HL-60 (cell line): ENCODE measurements around the gene DSCAML1.

ENCODE experiments used
- GABPA ChIP-seq: IDR thresholded peaks from 2 replicates; pipeline ENCODE4 v1.6.1; 2012; ENCODE audit warnings: low read depth
- POLR2AphosphoS5 ChIP-seq: IDR thresholded peaks from 2 replicates; pipeline ENCODE4 v1.6.1; 2012; ENCODE audit warnings: low read depth
- SPI1 ChIP-seq: IDR thresholded peaks from 2 replicates; pipeline ENCODE4 v1.6.1; 2012; ENCODE audit warnings: low read depth, mild to moderate bottlenecking, borderline replicate concordance
- TF ChIP-seq, protein P1 (sequence below): IDR thresholded peaks from one replicate; pipeline ENCODE4 v1.5.1; 2011; ENCODE audit warnings: low read length, control low read depth, inconsistent platforms; ENCODE audit not compliant: insufficient read depth
- TF ChIP-seq, protein P2 (sequence below): IDR thresholded peaks from 2 replicates; pipeline ENCODE4 v1.6.1; 2012; ENCODE audit warnings: low read depth; ENCODE audit not compliant: insufficient replicate concordance

DNA sequence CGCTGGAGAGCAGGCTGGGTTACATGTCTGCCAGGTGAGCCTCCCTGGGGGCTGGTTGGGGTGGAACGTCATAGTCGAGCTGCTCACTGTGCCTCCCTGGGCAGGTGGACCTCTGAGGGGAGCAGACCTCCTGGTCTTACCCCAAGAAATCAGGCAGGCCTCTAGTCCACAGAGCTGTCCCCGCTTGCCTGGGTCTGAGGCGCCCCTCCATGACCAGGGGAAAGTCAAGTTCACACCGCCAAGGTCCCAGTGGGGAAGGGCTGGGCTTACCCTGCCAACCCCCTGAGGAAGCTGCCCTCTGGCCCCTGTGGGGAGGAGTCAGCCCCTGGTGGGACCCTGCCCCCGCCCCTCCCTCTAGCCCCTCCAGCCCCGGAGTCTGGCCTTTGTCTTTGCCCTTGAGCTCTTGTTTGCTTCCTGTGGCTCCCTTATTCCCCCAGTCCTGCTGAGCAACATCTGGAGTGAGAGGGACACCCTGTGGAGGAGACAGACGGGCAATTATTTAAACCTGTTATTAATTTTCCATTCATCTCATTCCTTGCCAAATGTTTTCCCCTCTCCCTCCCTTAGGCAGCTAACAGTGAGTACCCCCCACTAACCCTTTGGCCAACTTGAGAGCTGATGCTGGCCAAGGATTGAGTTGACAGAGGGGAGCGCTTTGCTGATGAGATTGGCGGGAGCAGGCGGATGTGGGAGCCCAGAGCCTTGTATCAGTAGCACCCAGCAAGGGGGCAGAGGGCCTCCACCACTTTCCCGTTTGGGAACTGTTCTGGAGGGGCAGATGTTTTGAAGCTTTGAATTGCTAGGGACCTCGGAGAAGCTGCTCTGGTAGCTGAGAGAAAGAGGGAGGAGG, 385.9 kb downstream of the DSCAML1 start:
- TF ChIP-seq, protein P1, sequence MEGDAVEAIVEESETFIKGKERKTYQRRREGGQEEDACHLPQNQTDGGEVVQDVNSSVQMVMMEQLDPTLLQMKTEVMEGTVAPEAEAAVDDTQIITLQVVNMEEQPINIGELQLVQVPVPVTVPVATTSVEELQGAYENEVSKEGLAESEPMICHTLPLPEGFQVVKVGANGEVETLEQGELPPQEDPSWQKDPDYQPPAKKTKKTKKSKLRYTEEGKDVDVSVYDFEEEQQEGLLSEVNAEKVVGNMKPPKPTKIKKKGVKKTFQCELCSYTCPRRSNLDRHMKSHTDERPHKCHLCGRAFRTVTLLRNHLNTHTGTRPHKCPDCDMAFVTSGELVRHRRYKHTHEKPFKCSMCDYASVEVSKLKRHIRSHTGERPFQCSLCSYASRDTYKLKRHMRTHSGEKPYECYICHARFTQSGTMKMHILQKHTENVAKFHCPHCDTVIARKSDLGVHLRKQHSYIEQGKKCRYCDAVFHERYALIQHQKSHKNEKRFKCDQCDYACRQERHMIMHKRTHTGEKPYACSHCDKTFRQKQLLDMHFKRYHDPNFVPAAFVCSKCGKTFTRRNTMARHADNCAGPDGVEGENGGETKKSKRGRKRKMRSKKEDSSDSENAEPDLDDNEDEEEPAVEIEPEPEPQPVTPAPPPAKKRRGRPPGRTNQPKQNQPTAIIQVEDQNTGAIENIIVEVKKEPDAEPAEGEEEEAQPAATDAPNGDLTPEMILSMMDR = no peak
- no peak for TF ChIP-seq GABPA
- TF ChIP-seq POLR2AphosphoS5 = no peak
- TF ChIP-seq, protein P2, sequence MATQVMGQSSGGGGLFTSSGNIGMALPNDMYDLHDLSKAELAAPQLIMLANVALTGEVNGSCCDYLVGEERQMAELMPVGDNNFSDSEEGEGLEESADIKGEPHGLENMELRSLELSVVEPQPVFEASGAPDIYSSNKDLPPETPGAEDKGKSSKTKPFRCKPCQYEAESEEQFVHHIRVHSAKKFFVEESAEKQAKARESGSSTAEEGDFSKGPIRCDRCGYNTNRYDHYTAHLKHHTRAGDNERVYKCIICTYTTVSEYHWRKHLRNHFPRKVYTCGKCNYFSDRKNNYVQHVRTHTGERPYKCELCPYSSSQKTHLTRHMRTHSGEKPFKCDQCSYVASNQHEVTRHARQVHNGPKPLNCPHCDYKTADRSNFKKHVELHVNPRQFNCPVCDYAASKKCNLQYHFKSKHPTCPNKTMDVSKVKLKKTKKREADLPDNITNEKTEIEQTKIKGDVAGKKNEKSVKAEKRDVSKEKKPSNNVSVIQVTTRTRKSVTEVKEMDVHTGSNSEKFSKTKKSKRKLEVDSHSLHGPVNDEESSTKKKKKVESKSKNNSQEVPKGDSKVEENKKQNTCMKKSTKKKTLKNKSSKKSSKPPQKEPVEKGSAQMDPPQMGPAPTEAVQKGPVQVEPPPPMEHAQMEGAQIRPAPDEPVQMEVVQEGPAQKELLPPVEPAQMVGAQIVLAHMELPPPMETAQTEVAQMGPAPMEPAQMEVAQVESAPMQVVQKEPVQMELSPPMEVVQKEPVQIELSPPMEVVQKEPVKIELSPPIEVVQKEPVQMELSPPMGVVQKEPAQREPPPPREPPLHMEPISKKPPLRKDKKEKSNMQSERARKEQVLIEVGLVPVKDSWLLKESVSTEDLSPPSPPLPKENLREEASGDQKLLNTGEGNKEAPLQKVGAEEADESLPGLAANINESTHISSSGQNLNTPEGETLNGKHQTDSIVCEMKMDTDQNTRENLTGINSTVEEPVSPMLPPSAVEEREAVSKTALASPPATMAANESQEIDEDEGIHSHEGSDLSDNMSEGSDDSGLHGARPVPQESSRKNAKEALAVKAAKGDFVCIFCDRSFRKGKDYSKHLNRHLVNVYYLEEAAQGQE = no peak
- no peak for TF ChIP-seq SPI1
